Measurements from ENCODE around the gene UGGT2. TPM values are rescaled to one million over a fixed set of nuclear protein-coding genes. Genes with fewer than 3 reads are reported as not detected.

Gene UGGT2
- total RNA-seq, 2 donors from 2014 or later: 17.3 to 25.6 TPM

DNA sequence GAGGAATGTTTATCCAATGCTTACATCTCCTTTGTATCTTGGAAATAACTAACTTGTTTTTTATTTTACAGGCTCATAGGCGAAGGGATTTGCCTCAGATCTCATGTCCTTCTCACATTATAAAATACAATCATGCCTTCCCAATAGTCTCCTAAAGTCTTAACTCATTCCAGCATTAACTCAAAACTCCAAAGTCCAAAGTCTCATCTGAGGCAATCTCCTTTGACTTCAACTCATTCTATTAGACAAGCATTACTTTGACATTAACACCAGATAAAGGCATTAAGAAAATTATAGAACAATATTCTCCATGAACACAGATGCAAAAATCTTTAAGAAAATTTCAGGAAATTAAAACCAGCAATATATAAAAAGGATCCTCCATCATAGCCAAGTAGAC is 238.7 kb downstream of the UGGT2 start:
- H3K9me3 ChIP-seq: peaks cover 0 to 18% of the 10 kb centered on the region in 2 donors
- H3K4me1 ChIP-seq: no peaks in the 10 kb centered on the region
- H3K27me3 ChIP-seq: no peaks in the 10 kb centered on the region
- H3K4me3 ChIP-seq: no peak overlapping the region
- TF ChIP-seq, protein P1, sequence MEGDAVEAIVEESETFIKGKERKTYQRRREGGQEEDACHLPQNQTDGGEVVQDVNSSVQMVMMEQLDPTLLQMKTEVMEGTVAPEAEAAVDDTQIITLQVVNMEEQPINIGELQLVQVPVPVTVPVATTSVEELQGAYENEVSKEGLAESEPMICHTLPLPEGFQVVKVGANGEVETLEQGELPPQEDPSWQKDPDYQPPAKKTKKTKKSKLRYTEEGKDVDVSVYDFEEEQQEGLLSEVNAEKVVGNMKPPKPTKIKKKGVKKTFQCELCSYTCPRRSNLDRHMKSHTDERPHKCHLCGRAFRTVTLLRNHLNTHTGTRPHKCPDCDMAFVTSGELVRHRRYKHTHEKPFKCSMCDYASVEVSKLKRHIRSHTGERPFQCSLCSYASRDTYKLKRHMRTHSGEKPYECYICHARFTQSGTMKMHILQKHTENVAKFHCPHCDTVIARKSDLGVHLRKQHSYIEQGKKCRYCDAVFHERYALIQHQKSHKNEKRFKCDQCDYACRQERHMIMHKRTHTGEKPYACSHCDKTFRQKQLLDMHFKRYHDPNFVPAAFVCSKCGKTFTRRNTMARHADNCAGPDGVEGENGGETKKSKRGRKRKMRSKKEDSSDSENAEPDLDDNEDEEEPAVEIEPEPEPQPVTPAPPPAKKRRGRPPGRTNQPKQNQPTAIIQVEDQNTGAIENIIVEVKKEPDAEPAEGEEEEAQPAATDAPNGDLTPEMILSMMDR (IDR thresholded peaks at IDR 0.05): no peak
- H3K36me3 ChIP-seq: no peaks in the 10 kb centered on the region
- no peak for DNase-seq (ENCODE audit: low spot score)
- H3K27ac ChIP-seq: no peak overlapping the region

DNA sequence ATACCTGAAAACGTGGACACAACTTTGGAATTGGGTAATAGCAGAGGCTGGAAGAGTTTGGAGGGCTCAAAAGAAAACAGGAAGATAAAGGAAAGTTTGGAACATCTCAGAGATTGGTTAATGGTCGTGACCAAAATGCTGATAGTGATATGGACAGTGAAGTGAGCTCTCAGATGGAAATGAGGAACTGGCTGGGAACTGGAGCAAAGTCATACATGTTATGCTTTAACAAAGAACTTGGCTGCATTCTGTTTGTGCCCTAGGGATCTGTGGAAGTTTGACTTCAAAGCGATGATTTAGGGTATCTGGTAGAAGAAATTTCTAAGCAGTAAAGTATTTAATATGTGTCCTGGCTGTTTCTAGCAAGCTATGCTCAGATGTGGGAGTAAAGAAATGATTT is 240.1 kb downstream of the UGGT2 start:
- no peak for DNase-seq (ENCODE audit: low spot score)
- TF ChIP-seq, protein P1 (IDR thresholded peaks at IDR 0.05): no peak
- no peaks in the 10 kb centered on the region for H3K36me3 ChIP-seq
- no peak overlapping the region for H3K4me3 ChIP-seq
- H3K4me1 ChIP-seq: no peaks in the 10 kb centered on the region
- H3K9me3 ChIP-seq: peaks cover 0 to 21% of the 10 kb centered on the region in 2 donors
- H3K27me3 ChIP-seq: no peaks in the 10 kb centered on the region
- H3K27ac ChIP-seq: no peak overlapping the region

GRCh38 chr13:95809429-95809828 is 243.8 kb downstream of the UGGT2 start:
- Histone ChIP-seq H3K4me3 (no peak overlapping the region), H3K27ac (no peak overlapping the region), H3K4me1 (no peaks in the 10 kb centered on the region), H3K36me3 (no peaks in the 10 kb centered on the region), H3K9me3 (peaks cover 0 to 34% of the 10 kb centered on the region in 2 donors), H3K27me3 (no peaks in the 10 kb centered on the region)
- TF ChIP-seq, protein P1 (IDR thresholded peaks at IDR 0.05): no peak
- no peak for DNase-seq (ENCODE audit: low spot score)

GRCh38 chr13:95805921-95806320 is 247.3 kb downstream of the UGGT2 start:
- Histone ChIP-seq H3K4me3 (no peak overlapping the region), H3K36me3 (no peaks in the 10 kb centered on the region), H3K4me1 (no peaks in the 10 kb centered on the region), H3K9me3 (peaks cover 0 to 19% of the 10 kb centered on the region in 2 donors), H3K27me3 (no peaks in the 10 kb centered on the region), H3K27ac (no peak overlapping the region)
- TF ChIP-seq, protein P1 (IDR thresholded peaks at IDR 0.05): no peak
- no peak for DNase-seq (ENCODE audit: low spot score)

- H3K4me3 ChIP-seq: no peak overlapping the region
- TF ChIP-seq, protein P1 (IDR thresholded peaks at IDR 0.05): no peak
- no peaks in the 10 kb centered on the region for H3K27me3 ChIP-seq
- no peak for DNase-seq (ENCODE audit: low spot score)
- peaks cover 0 to 9% of the 10 kb centered on the region in 2 donors for H3K9me3 ChIP-seq
- H3K4me1 ChIP-seq: no peaks in the 10 kb centered on the region
- no peaks in the 10 kb centered on the region for H3K36me3 ChIP-seq
- no peak overlapping the region for H3K27ac ChIP-seq
Measured at GRCh38 chr13:95801825-95802224, 251.4 kb downstream of the UGGT2 start.

DNA sequence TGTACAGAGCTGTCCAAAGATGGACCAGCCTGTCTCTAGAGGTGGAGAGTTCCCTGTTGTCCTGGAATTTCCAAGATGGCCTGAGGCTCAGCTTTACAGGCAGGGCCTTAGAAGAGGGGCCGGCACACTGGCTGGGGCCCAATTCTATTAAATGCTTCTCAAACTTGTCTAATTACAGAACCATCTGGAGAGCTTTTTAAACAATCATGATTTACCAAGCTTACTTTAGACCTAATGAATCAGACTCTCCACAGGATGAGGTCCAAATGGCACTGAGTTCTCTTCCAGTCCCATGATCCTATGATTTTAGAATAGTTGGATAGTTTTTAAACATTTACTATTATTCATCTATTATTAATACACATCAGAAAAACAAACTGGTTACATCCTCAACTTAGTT is 252.8 kb downstream of the UGGT2 start:
- H3K4me3 ChIP-seq: no peak overlapping the region
- no peaks in the 10 kb centered on the region for H3K4me1 ChIP-seq
- no peaks in the 10 kb centered on the region for H3K36me3 ChIP-seq
- H3K9me3 ChIP-seq: no peaks in the 10 kb centered on the region
- H3K27ac ChIP-seq: no peak overlapping the region
- no peaks in the 10 kb centered on the region for H3K27me3 ChIP-seq
- TF ChIP-seq, protein P1 (IDR thresholded peaks at IDR 0.05): no peak
- no peak for DNase-seq (ENCODE audit: low spot score)

All from right atrium auricular region (tissue), 2 donors.